OCI-LY3 (cell line): Measurements from ENCODE around the gene SLC6A20.

Experiments
- CTCF ChIP-seq: fragments of 200-600, 300-600 bp; sonication (generic); IDR thresholded peaks from 2 replicates; pipeline ENCODE4 v1.5.1; 2014; ENCODE audit warnings: antibody characterized with exemption, low read length, low read depth
- EZH2phosphoT487 ChIP-seq: fragments of 200-600 bp; shearing (Covaris generic); IDR thresholded peaks from 2 replicates; pipeline ENCODE4 v1.6.1; 2018; ENCODE audit warnings: antibody characterized with exemption, mixed run types, low read depth

GRCh38 chr3:45814322-45814721 is 18.0 kb upstream of the SLC6A20 start:
- no peak for TF ChIP-seq CTCF
- no peak for TF ChIP-seq EZH2phosphoT487
